Natural killer cell (primary cell): Measurements from ENCODE around the gene KRTAP5-1. TPM values are rescaled to one million over a fixed set of nuclear protein-coding genes. Genes with fewer than 3 reads are reported as not detected.
"Not testable (repeated sequence)": the region's sequence is repeated elsewhere in the genome, so short reads cannot be mapped to it uniquely, and the experiment has no call there.

Experiments used
- ATAC-seq, 3 donors: fragments of 150-1000 bp in 2 of 3; fragments of 200-7000 bp in 1 of 3; cut with Tn5 transposase; 1 replicate in 1 of 3; 2 replicates in 2 of 3; pipeline ENCODE4 v1.10.0; 2021; ENCODE audit warnings: mild to moderate bottlenecking in 2 of 3, moderate library complexity in 2 of 3
- DNase-seq, 2 donors: peaks; one replicate each; pipeline versions ENCODE4 v3.0.0 to v3.0.0-alpha.2; 2013 to 2021; ENCODE audit warnings: mixed read lengths in 1 of 2
- H3K27ac ChIP-seq: one replicate; pipeline ENCODE4 v1.5.1; 2013; ENCODE audit warnings: mild to moderate bottlenecking, low read length
- H3K27me3 ChIP-seq: one replicate; pipeline ENCODE4 v1.6.1; 2013; ENCODE audit warnings: low read length; ENCODE audit not compliant: control insufficient read depth, insufficient read depth
- H3K36me3 ChIP-seq: one replicate; pipeline ENCODE4 v1.6.1; 2013; ENCODE audit warnings: low read length; ENCODE audit not compliant: control insufficient read depth, insufficient read depth
- H3K4me1 ChIP-seq: one replicate; pipeline ENCODE4 v1.6.1; 2013; ENCODE audit warnings: low read length; ENCODE audit not compliant: control insufficient read depth, insufficient read depth
- H3K4me3 ChIP-seq: one replicate; pipeline ENCODE4 v1.5.1; 2013; ENCODE audit warnings: low read length
- H3K9me3 ChIP-seq: one replicate; pipeline ENCODE4 v1.6.1; 2013; ENCODE audit warnings: low read length; ENCODE audit not compliant: control insufficient read depth, insufficient read depth
- H3K27ac Mint-ChIP-seq, 2 donors: one replicate each; pipeline ENCODE4 v1.8.0; 2022; ENCODE audit warnings: mild to moderate bottlenecking in 2 of 2, mixed read lengths in 2 of 2, moderate library complexity in 1 of 2
- H3K27me3 Mint-ChIP-seq, 2 donors: one replicate each; pipeline ENCODE4 v1.8.0; 2022; ENCODE audit warnings: low read depth in 2 of 2, mixed read lengths in 2 of 2
- H3K36me3 Mint-ChIP-seq: one replicate; pipeline ENCODE4 v1.8.0; 2022; ENCODE audit warnings: mixed read lengths
- H3K4me1 Mint-ChIP-seq, 2 donors: one replicate each; pipeline ENCODE4 v1.8.0; 2022; ENCODE audit warnings: mixed read lengths in 2 of 2
- H3K4me3 Mint-ChIP-seq: one replicate; pipeline ENCODE4 v1.8.0; 2022; ENCODE audit warnings: mild to moderate bottlenecking, moderate library complexity, mixed read lengths
- H3K9me3 Mint-ChIP-seq, 2 donors: one replicate each; pipeline ENCODE4 v1.8.0; 2022; ENCODE audit warnings: mixed read lengths in 2 of 2
- WGBS: methylation state at CpG from one replicate; pipeline ENCODE4 v1.1.7; 2013; ENCODE audit warnings: missing lambda C conversion rate; ENCODE audit not compliant: insufficient coverage; 5-methylcytosine and 5-hydroxymethylcytosine counted together
- intact Hi-C: fragments of 100-400 bp; cut with micrococcal nuclease; formaldehyde crosslinking; loops from one replicate; pipeline ENCODE4 v1.14.2; 2022
- total RNA-seq, 4 donors: library from RNA; stranded (reverse); fragments of 120-200 nt in 1 of 4; gene quantifications; one replicate each; pipeline versions ENCODE4 v1.2.3 to v1.2.4, GENCODE V29; 2013 to 2022
- TF ChIP-seq, protein P1 (sequence below): fragments of 200-600 bp; IDR thresholded peaks from one replicate; pipeline ENCODE4 v1.8.0; 2022; ENCODE audit warnings: antibody characterized with exemption

Gene KRTAP5-1
- total RNA-seq, 3 donors from 2014 or later (not counting 1 experiment from before 2014, with no cell fraction given), result not detected

DNA sequence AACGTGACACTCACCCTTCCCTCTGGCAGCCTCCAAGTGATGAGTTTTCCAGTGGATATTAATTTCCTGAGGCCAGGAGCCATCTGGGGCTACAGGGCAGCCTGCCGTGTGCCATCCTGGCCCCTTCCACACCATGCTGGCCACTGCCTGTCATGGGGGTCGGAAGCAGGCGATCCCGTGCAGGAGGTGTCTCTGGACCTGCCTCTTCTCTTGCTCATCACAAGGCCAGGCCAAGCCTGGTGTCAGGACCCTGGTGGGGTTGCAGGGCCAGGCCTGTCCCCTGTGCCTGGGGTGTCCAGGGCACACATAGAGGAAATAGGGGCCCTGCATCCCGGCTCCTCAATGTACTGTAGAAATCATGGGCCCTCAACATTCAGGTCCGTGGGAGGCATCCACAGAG lies 19.6 kb upstream of the KRTAP5-1 start:
- DNase-seq, result no peak
- H3K4me1 ChIP-seq, result peaks cover 15% of the 10 kb centered on the region
- Mint-ChIP-seq H3K27ac (no peak overlapping the region), H3K4me3 (no peak overlapping the region), H3K9me3 (no peaks in the 10 kb centered on the region), H3K27me3 (peaks cover 26 to 33% of the 10 kb centered on the region in 2 donors), H3K36me3 (no peaks in the 10 kb centered on the region), H3K4me1 (no peaks in the 10 kb centered on the region)
- no peak overlapping the region for H3K4me3 ChIP-seq
- H3K9me3 ChIP-seq, result no peaks in the 10 kb centered on the region
- no peak for ATAC-seq
- intact Hi-C loops, result no loop called here
- no peaks in the 10 kb centered on the region for H3K36me3 ChIP-seq
- peaks cover 2% of the 10 kb centered on the region for H3K27me3 ChIP-seq
- TF ChIP-seq, protein P1, sequence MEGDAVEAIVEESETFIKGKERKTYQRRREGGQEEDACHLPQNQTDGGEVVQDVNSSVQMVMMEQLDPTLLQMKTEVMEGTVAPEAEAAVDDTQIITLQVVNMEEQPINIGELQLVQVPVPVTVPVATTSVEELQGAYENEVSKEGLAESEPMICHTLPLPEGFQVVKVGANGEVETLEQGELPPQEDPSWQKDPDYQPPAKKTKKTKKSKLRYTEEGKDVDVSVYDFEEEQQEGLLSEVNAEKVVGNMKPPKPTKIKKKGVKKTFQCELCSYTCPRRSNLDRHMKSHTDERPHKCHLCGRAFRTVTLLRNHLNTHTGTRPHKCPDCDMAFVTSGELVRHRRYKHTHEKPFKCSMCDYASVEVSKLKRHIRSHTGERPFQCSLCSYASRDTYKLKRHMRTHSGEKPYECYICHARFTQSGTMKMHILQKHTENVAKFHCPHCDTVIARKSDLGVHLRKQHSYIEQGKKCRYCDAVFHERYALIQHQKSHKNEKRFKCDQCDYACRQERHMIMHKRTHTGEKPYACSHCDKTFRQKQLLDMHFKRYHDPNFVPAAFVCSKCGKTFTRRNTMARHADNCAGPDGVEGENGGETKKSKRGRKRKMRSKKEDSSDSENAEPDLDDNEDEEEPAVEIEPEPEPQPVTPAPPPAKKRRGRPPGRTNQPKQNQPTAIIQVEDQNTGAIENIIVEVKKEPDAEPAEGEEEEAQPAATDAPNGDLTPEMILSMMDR, result no peak
- 95% methylated on average over 7 of the region's 7 CpGs for WGBS
- H3K27ac ChIP-seq, result no peak overlapping the region

DNA sequence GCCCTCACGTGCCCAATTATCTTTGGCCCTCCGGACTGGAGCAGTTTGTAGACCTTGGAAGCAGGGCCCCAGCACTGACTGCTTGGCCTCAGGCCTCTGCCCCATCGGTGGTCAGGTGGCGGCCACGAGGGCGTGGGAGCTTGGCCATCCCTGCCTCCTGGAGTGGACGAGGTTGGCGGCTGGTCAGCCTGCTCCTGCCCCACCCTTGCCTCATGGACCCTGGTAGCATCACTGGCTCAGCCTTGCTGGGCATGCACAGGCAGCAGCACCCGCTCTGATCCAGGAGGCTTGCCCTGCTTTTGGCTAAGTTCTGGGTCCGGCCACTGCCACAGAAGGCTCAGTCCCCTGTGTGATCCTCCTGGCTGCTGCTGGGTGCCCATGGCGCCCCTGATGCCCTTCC lies 19.1 kb upstream of the KRTAP5-1 start:
- DNase-seq (no peak), ATAC-seq (peak in 1 of 3 donors; percentile 5)
- TF ChIP-seq, protein P1, result no peak
- Mint-ChIP-seq H3K9me3 (no peaks in the 10 kb centered on the region), H3K4me3 (no peak overlapping the region), H3K27me3 (peaks cover 26 to 39% of the 10 kb centered on the region in 2 donors), H3K4me1 (no peaks in the 10 kb centered on the region), H3K27ac (no peak overlapping the region), H3K36me3 (no peaks in the 10 kb centered on the region)
- Histone ChIP-seq H3K27me3 (peaks cover 2% of the 10 kb centered on the region), H3K36me3 (no peaks in the 10 kb centered on the region), H3K27ac (no peak overlapping the region), H3K9me3 (no peaks in the 10 kb centered on the region), H3K4me3 (no peak overlapping the region), H3K4me1 (peaks cover 15% of the 10 kb centered on the region)
- intact Hi-C loops, result no loop called here
- WGBS, result 92% methylated on average over 11 of the region's 11 CpGs

DNA sequence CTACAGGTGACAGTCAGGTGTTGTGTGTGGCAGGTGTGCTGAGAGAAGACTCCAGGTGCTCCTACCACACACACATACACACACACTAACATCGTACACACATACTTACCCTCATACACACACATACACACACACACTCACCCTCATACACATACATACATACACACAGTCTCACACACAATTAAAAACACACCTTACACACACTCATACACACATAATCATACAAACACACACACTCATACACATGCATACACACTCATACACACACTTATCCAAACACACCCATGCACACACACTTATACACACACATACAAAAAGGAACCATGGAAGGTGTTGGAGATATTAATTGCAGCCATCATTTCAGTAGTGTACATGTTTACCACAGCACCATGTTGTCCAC lies 18.5 kb upstream of the KRTAP5-1 start:
- H3K9me3 Mint-ChIP-seq, result no peaks in the 10 kb centered on the region
- no peaks in the 10 kb centered on the region for H3K9me3 ChIP-seq
- peaks cover 15% of the 10 kb centered on the region for H3K4me1 ChIP-seq
- H3K27me3 Mint-ChIP-seq, result peaks cover 24 to 41% of the 10 kb centered on the region in 2 donors
- DNase-seq (no peak), ATAC-seq (peak in 1 of 3 donors; percentile 31)
- no peaks in the 10 kb centered on the region for H3K36me3 Mint-ChIP-seq
- no peaks in the 10 kb centered on the region for H3K36me3 ChIP-seq
- no peaks in the 10 kb centered on the region for H3K4me1 Mint-ChIP-seq
- no peak overlapping the region for H3K4me3 Mint-ChIP-seq
- TF ChIP-seq, protein P1, result no peak
- no peak overlapping the region for H3K27ac Mint-ChIP-seq
- WGBS, result 90% methylated on average over 1 of the region's 1 CpG
- no peak overlapping the region for H3K27ac ChIP-seq
- no peak overlapping the region for H3K4me3 ChIP-seq
- intact Hi-C loops, result no loop called here
- peaks cover 2% of the 10 kb centered on the region for H3K27me3 ChIP-seq

DNA sequence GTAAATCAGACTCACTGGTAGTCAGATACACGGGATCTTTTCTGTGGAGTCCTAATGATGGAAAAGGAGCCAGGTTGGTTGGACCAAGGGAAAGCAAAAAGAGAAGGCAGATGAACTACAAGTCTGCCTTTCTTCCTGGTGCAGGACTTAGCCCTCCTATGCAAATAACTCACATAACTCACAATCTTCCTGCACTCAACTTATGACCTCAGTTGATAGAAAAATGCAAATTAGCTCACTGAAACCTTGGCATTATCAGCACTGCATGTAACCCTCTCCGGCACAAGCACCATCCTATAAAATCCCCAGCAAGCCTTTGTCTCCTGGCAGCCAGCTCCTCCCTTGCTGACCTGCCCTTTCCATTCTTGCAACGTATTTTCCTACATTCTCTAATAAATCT lies 16.6 kb upstream of the KRTAP5-1 start:
- peaks cover 32 to 50% of the 10 kb centered on the region in 2 donors for H3K27me3 Mint-ChIP-seq
- H3K4me1 ChIP-seq, result peaks cover 15% of the 10 kb centered on the region
- H3K36me3 ChIP-seq, H3K9me3 Mint-ChIP-seq, DNase-seq, ATAC-seq, H3K4me3 Mint-ChIP-seq, H3K9me3 ChIP-seq, H3K27ac ChIP-seq, H3K4me1 Mint-ChIP-seq, H3K4me3 ChIP-seq, H3K27me3 ChIP-seq, H3K36me3 Mint-ChIP-seq, H3K27ac Mint-ChIP-seq, intact Hi-C loops: not testable (repeated sequence)
- WGBS, result 73% methylated on average over 2 of the region's 3 CpGs
